ENCODE results near the gene AHSG. TPM values are rescaled to one million over a fixed set of nuclear protein-coding genes. Genes with fewer than 3 reads are reported as not detected.

The AHSG gene
- total RNA-seq, 1 experiment from 2014 or later, result 0.24 TPM

- TF ChIP-seq CTCF (IDR thresholded peaks at IDR 0.05; ENCODE audit: unreplicated experiment), result no peak
- H3K27ac Mint-ChIP-seq (ENCODE audit: unreplicated experiment), result no peak overlapping the region
- H3K36me3 Mint-ChIP-seq (ENCODE audit: insufficient read depth, unreplicated experiment), result no peaks in the 10 kb centered on the region
- no peak for DNase-seq
- no peak overlapping the region for H3K4me3 Mint-ChIP-seq (ENCODE audit: low read depth, unreplicated experiment)
- H3K27me3 Mint-ChIP-seq (ENCODE audit: unreplicated experiment), result peaks cover 9% of the 10 kb centered on the region
- H3K9me3 Mint-ChIP-seq (ENCODE audit: low read depth, unreplicated experiment), result peaks cover 11% of the 10 kb centered on the region
- intact Hi-C loops (cut with micrococcal nuclease; ENCODE audit: unreplicated experiment), result no loop called here
- BruUV-seq (replicated peaks), result no TSS peak
- H3K4me1 Mint-ChIP-seq (ENCODE audit: low read depth, unreplicated experiment), result peaks cover 37% of the 10 kb centered on the region
- CTCF ChIA-PET, result no interaction called here
Observed at GRCh38 chr3:186663361-186664118, 50.7 kb downstream of the AHSG start.

GRCh38 chr3:186664119-186664495 is 51.2 kb downstream of the AHSG start:
- DNase-seq, result no peak
- Mint-ChIP-seq H3K9me3 (ENCODE audit: low read depth, unreplicated experiment) (peaks cover 9% of the 10 kb centered on the region), H3K4me1 (ENCODE audit: low read depth, unreplicated experiment) (peaks cover 40% of the 10 kb centered on the region), H3K27me3 (ENCODE audit: unreplicated experiment) (peaks cover 3% of the 10 kb centered on the region), H3K36me3 (ENCODE audit: insufficient read depth, unreplicated experiment) (no peaks in the 10 kb centered on the region), H3K4me3 (ENCODE audit: low read depth, unreplicated experiment) (no peak overlapping the region), H3K27ac (ENCODE audit: unreplicated experiment) (no peak overlapping the region)
- TF ChIP-seq CTCF (IDR thresholded peaks at IDR 0.05; ENCODE audit: unreplicated experiment), result no peak
- no TSS peak for BruUV-seq (replicated peaks)
- CTCF ChIA-PET, result no interaction called here
- intact Hi-C loops (cut with micrococcal nuclease; ENCODE audit: unreplicated experiment), result no loop called here

GRCh38 chr3:186664506-186664905 is 51.6 kb downstream of the AHSG start:
- H3K9me3 Mint-ChIP-seq (ENCODE audit: low read depth, unreplicated experiment), result peaks cover 9% of the 10 kb centered on the region
- intact Hi-C loops (cut with micrococcal nuclease; ENCODE audit: unreplicated experiment), result no loop called here
- peaks cover 44% of the 10 kb centered on the region for H3K4me1 Mint-ChIP-seq (ENCODE audit: low read depth, unreplicated experiment)

GRCh38 chr3:186665625-186666188 is 52.8 kb downstream of the AHSG start, which contains the start of gene HRG:
Gene HRG, plus strand, starts transcription at chr3:186666014. Its CDS starts 18 bp downstream, at chr3:186666032.
- H3K4me3 Mint-ChIP-seq (ENCODE audit: low read depth, unreplicated experiment), result no peak within 1 kb of the TSS
- TF ChIP-seq CTCF (IDR thresholded peaks at IDR 0.05; ENCODE audit: unreplicated experiment), result no peak
- no peaks in the 10 kb centered on the region for H3K27me3 Mint-ChIP-seq (ENCODE audit: unreplicated experiment)
- intact Hi-C loops (cut with micrococcal nuclease; ENCODE audit: unreplicated experiment), result no loop called here
- peaks cover 48% of the 10 kb centered on the region for H3K4me1 Mint-ChIP-seq (ENCODE audit: low read depth, unreplicated experiment)
- no peak within 1 kb of the TSS for H3K27ac Mint-ChIP-seq (ENCODE audit: unreplicated experiment)
- no TSS peak for BruUV-seq (replicated peaks)
- peaks cover 6% of the 10 kb centered on the region for H3K36me3 Mint-ChIP-seq (ENCODE audit: insufficient read depth, unreplicated experiment)
- H3K9me3 Mint-ChIP-seq (ENCODE audit: low read depth, unreplicated experiment), result peaks cover 9% of the 10 kb centered on the region
- DNase-seq, result no peak
- CTCF ChIA-PET, result interaction anchor here (0.6 kb wide), 1 partner anchor 33 kb away, joined by 4 read pairs; no protein-coding TSS in a partner anchor

More at GRCh38 chr3:186664506-186664905, 51.6 kb downstream of the AHSG start:
- Mint-ChIP-seq H3K27ac (ENCODE audit: unreplicated experiment) (no peak overlapping the region), H3K27me3 (ENCODE audit: unreplicated experiment) (no peaks in the 10 kb centered on the region), H3K36me3 (ENCODE audit: insufficient read depth, unreplicated experiment) (peaks cover 3% of the 10 kb centered on the region), H3K4me3 (ENCODE audit: low read depth, unreplicated experiment) (no peak overlapping the region)
- no peak for DNase-seq
- CTCF ChIA-PET, result no interaction called here
- BruUV-seq (replicated peaks), result no TSS peak
- TF ChIP-seq CTCF (IDR thresholded peaks at IDR 0.05; ENCODE audit: unreplicated experiment), result no peak

Data from Calu3 (cell line).